Caki2 (cell line): Measurements from ENCODE around the gene THSD4. TPM values are rescaled to one million over a fixed set of nuclear protein-coding genes. Genes with fewer than 3 reads are reported as not detected.

ENCODE experiments used
- DNase-seq: peaks from one replicate; pipeline ENCODE4 v3.0.0-alpha.2; 2015; ENCODE audit warnings: low read depth
- in situ Hi-C: cut with HindIII; loops from 2 replicates; pipeline ENCODE4 v1.10.0; 2016; ENCODE audit warnings: low sequenced_read_pairs, low pct_unique_long_range_greater_than_20kb, mixed read lengths
- total RNA-seq: library from RNA; depleted of rRNA; stranded (reverse); fragments of >200 nt; shearing (Covaris generic); gene quantifications from 2 replicates; pipeline ENCODE4 v1.2.3, GENCODE V29; 2014; ENCODE audit warnings: low replicate concordance

Gene THSD4
- total RNA-seq, 1 experiment from 2014 or later, result 9.0 TPM

- in situ Hi-C loops, result no loop called here
- no peak for DNase-seq
Observed at GRCh38 chr15:71518661-71519060, 403.4 kb downstream of the THSD4 start.

- no peak for DNase-seq
- in situ Hi-C loops, result no loop called here
Observed at GRCh38 chr15:71526060-71526820, 411.0 kb downstream of the THSD4 start.

DNA sequence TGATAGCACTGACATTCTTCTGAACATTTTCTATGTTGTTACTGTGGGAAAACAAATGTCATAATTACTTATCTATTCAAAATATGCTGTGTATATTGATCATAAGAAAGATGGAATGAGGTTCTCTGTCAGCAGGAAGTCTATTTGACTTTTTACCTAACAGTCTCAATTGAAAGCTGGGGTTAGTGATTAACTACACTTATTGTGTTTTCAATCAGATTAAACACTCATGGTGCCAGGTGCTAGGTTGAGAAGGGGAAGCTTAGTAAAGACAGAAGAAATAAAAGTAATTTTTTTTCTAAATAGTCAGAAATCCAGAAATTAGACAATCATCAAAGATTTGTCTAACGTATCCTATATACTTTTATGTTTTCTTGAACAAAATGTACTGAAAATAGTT lies 414.1 kb downstream of the THSD4 start:
- in situ Hi-C loops, result no loop called here
- DNase-seq, result no peak

DNA sequence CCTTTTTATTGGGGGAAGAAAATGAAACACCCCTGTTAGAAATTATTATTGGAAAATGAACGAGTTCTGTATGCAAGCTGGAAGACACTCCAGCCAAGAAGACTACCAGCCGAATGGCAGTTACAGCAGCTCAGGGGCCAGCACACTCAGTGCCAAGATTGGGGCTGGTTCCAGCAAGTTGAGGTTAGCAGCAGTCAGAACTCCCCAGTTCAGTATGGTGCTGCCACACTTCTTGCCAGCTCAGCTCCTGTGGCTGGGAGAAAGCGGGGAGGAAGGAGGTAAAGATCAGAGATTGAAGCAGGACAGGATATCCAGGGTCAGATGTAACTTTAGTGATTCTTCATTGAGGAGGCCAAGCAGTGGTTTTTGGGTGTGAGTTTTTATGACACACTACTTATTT lies 414.8 kb downstream of the THSD4 start:
- no peak for DNase-seq
- in situ Hi-C loops, result no loop called here

- in situ Hi-C loops, result no loop called here
- peak; percentile 2 for DNase-seq
Observed at GRCh38 chr15:71532994-71533393, 417.7 kb downstream of the THSD4 start.

- in situ Hi-C loops, result no loop called here
- no peak for DNase-seq
Observed at GRCh38 chr15:71538181-71538580, 422.9 kb downstream of the THSD4 start.

DNA sequence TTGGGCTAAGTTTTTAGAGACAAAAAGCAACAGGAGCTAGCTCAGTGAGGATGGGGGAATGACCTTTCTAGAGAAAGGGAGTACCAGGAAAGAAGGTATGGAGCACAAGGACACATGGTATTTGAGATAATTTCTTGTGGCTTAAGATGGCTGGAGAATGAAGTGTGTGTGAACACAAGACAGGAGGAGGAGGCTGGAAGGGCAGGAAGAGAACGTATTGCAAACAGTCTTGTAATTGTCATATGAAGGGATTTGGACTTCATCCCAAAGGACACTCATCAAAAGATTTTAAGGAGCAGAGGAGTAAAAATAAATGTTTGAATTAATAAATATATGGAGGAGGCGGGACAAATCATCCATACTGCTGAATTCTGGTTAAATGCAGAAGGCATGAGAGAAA lies 426.5 kb downstream of the THSD4 start:
- DNase-seq, result no peak
- in situ Hi-C loops, result no loop called here

GRCh38 chr15:71542836-71543235 lies 427.6 kb downstream of the THSD4 start:
- in situ Hi-C loops, result no loop called here
- no peak for DNase-seq

- in situ Hi-C loops, result no loop called here
- no peak for DNase-seq
Observed at GRCh38 chr15:71543413-71543812, 428.1 kb downstream of the THSD4 start.

- no peak for DNase-seq
- in situ Hi-C loops, result no loop called here
Observed at GRCh38 chr15:71545223-71545760, 430.0 kb downstream of the THSD4 start.

DNA sequence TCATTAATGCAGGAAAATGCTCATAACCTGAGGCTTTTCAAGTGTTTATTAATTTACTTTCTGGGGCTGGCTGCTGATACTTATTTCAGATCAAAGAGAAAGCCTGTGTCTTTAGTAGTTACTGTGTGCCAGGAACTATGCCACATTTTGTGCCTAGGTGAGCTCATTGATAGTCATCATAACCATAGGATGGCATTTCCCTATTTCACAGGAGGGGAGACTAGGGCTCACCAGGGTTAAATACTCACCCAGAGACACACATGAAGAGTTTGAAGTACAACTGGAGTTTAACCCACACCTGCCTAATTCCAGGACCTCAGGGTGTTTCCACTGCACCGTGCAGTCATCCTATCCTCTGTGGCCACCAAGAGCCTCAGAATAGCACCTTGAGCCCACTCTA lies 430.7 kb downstream of the THSD4 start:
- DNase-seq, result no peak

GRCh38 chr15:71547011-71547410 lies 431.7 kb downstream of the THSD4 start:
- in situ Hi-C loops, result no loop called here
- DNase-seq, result no peak

More for the DNA sequence above, 430.7 kb downstream of the THSD4 start:
- in situ Hi-C loops, result no loop called here

- in situ Hi-C loops, result no loop called here
- DNase-seq, result no peak
Observed at GRCh38 chr15:71548401-71548807, 433.1 kb downstream of the THSD4 start.

- in situ Hi-C loops, result no loop called here
- no peak for DNase-seq
Observed at GRCh38 chr15:71549091-71549490, 433.8 kb downstream of the THSD4 start.

DNA sequence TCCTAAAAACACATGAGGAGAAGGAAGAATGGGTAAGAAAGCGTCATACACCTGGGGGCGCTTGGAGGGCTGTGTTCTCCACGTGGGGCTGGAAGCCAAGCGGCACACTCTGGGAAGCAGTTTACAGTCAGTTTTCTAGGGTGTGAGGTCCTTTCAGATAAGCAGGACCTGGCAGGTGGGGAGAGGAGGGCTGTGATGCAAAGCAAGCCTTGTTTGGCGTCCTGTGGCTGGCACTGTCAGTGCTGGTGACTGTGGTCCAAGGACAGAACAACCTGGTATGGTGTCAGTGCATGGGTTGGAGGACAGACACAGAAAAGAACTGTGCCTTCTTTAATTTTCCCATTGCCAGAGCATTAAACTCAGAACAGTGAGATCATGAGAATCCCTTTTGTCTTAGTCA lies 434.4 kb downstream of the THSD4 start:
- in situ Hi-C loops, result no loop called here
- DNase-seq, result no peak

DNA sequence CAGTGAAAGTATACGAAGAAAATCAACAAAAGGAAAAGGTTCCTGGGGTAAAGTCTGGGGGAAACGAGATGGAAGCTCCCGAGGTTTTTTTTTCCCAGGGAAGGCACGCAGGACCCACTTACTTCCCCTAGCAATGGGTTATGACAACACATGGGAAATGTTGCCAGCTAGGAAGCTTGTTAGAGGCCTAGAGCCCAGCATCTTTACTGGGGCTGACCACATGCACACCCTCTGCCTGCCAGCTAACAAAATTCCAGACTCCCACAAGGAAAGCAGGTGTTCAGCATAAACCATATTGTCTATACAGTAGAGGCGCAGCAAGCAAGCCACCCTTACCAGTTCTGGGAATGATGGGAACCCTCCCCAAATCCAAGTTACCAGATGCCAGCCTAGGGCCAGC lies 436.3 kb downstream of the THSD4 start:
- no peak for DNase-seq
- in situ Hi-C loops, result no loop called here

DNA sequence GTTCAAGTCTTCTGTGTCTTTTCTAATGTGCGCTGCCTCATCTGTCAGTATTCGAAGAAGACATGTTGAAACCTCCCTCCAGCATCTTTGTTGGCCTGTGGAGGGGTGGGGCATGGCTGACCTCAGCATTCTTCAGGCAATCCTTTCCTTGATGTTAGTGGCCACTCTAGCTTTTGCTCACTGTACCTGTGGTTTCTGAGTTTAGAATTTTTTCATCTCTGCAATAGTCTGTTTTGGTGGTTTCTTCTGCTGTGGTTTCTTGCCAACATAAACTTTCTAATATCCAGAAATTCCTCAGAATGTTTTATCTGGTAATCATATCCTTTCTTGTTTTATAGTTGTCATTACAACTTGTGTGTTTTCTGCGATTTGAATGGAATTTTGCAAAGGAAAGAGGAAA lies 443.8 kb downstream of the THSD4 start:
- in situ Hi-C loops, result no loop called here

DNA sequence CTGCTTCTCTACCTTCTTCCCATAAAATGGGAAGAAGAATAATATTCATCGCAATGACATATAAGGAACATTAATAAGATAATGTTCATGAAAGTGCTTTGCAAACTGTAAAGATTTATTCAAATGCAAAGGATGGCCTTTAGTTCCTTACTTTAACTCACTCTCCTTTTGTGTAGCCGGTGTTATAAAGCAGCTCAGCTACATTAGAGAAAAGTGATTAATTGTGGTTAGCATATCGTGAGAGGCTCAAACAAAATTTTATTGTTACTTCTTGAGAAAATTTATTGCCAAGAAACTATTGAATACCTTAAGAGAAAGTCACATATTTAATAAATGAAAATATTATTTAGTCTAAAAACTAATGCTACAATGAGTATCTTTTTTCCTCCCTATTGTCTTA lies 444.3 kb downstream of the THSD4 start:
- no peak for DNase-seq
- in situ Hi-C loops, result no loop called here

More for the DNA sequence above, 443.8 kb downstream of the THSD4 start:
- DNase-seq, result peak; percentile 9

DNA sequence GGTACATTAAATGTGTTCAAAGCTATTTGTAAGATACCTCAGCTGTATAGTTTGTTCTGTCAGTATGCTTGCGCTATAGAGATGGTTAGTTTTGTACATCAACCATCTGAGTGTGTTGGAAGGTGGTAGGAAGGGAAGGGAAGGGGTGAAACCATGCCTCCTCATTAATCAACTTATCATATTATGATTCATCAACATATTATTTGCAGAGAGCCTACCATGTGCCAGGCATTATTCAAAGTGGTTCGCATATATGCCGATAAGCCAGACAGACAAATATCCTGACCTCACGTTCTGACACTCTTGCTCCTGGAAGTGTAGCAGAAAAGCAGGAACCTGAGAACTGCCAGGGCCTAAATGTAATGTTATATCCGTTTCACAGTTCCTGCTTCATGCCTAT lies 447.0 kb downstream of the THSD4 start:
- no peak for DNase-seq
- in situ Hi-C loops, result no loop called here

DNA sequence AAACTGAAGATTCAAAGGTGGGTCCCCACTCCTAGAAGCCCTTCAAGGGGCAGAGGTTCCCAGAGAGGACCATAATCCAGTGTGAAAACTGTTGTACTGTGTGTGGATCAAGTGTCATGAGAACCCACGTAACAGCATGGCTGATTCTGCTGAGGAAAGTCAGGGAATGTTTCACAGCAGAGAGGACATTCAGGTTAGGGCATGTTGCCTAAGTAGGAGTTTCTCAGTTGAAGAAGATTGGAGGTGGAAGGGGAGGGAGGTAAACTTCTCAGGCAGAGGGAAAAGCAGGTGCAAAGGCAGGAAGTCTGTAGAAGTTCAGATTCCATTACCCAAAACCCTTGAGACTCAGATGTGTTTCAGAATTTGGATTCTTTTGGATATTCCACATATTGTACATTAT lies 448.9 kb downstream of the THSD4 start:
- no peak for DNase-seq
- in situ Hi-C loops, result no loop called here
